Left lung (tissue), 10 donors: ENCODE measurements around the gene CAB39L. TPM values are rescaled to one million over a fixed set of nuclear protein-coding genes. Genes with fewer than 3 reads are reported as not detected.

Experiments
- ATAC-seq: fragments of 200-7000 bp; cut with Tn5 transposase; one replicate; pipeline ENCODE4 v1.9.1; 2020; ENCODE audit warnings: moderate library complexity
- DNase-seq, 4 donors: peaks; one replicate each; pipeline ENCODE4 v3.0.0-alpha.2; 2013 to 2020
- H3K27ac ChIP-seq, 2 donors: fragments of 200-600 bp; sonication (generic) in 1 of 2; one replicate each; pipeline versions ENCODE4 v1.5.0 to v1.8.0; 2020 to 2021
- H3K27me3 ChIP-seq, 2 donors: fragments of 200-600 bp; sonication (generic) in 1 of 2; one replicate each; pipeline versions ENCODE4 v1.5.0 to v1.8.0; 2020 to 2021
- H3K36me3 ChIP-seq, 2 donors: fragments of 200-600 bp; sonication (generic) in 1 of 2; one replicate each; pipeline versions ENCODE4 v1.5.0 to v1.8.0; 2020 to 2021
- H3K4me1 ChIP-seq, 2 donors: fragments of 200-600 bp; one replicate each; pipeline ENCODE4 v1.8.0; 2021
- H3K4me3 ChIP-seq, 2 donors: fragments of 200-600 bp; sonication (generic) in 1 of 2; one replicate each; pipeline versions ENCODE4 v1.5.0 to v1.8.0; 2020 to 2021; ENCODE audit warnings: mild to moderate bottlenecking in 1 of 2
- H3K9me3 ChIP-seq, 2 donors: fragments of 200-600 bp; sonication (generic) in 1 of 2; one replicate each; pipeline versions ENCODE4 v1.5.0 to v1.8.0; 2020 to 2021
- CTCF ChIP-seq, 2 donors: fragments of 200-600 bp; sonication (generic) in 1 of 2; IDR thresholded peaks; one replicate each; pipeline versions ENCODE4 v1.5.0 to v1.8.0; 2021; ENCODE audit warnings: antibody characterized with exemption in 2 of 2
- intact Hi-C, 2 donors: fragments of 100-400 bp; cut with DNase I; formaldehyde crosslinking; loops; one replicate each; pipeline versions ENCODE4 v1.11.2 to v1.14.2; 2022
- polyA plus RNA-seq, 6 donors: library from polyadenylated mRNA; unstranded; fragments of 120-200 nt; gene quantifications; one replicate each; pipeline ENCODE4 v1.2.1, GENCODE V29; 2013; ENCODE audit not compliant: insufficient read length in 6 of 6
- total RNA-seq, 2 donors: library from RNA; stranded (reverse); fragmentation: NEBNext Ultra II Directional; extraction: Animal tissue kit (Norgen Biotek cat#: 25700); gene quantifications; one replicate each; pipeline ENCODE4 v1.2.1, GENCODE V29; 2021
- donor health status: DM: no; HTN: yes; CAD: no.
- donor health status: DM: no; HTN: no; CAD: no.

Gene CAB39L
- total and polyA plus RNA-seq, 8 donors, result 8.6 to 12.8 (median 10.1) TPM

GRCh38 chr13:49323344-49323743 is 120.5 kb downstream of the CAB39L start:
- Histone ChIP-seq H3K4me3 (no peak overlapping the region), H3K4me1 (no peaks in the 10 kb centered on the region), H3K27me3 (no peaks in the 10 kb centered on the region), H3K9me3 (no peaks in the 10 kb centered on the region), H3K36me3 (no peaks in the 10 kb centered on the region), H3K27ac (no peak overlapping the region)
- no peak for TF ChIP-seq CTCF (IDR thresholded peaks at IDR 0.05)
- no peak for ATAC-seq
- no peak for DNase-seq
- intact Hi-C loops, result no loop called here

GRCh38 chr13:49322702-49323101 is 121.2 kb downstream of the CAB39L start:
- ATAC-seq, result no peak
- no peaks in the 10 kb centered on the region for H3K9me3 ChIP-seq
- no peaks in the 10 kb centered on the region for H3K27me3 ChIP-seq
- no peak for TF ChIP-seq CTCF (IDR thresholded peaks at IDR 0.05)
- intact Hi-C loops, result no loop called here
- H3K36me3 ChIP-seq, result no peaks in the 10 kb centered on the region
- no peak for DNase-seq
- no peak overlapping the region for H3K4me3 ChIP-seq
- H3K4me1 ChIP-seq, result no peaks in the 10 kb centered on the region
- no peak overlapping the region for H3K27ac ChIP-seq

- Histone ChIP-seq H3K27ac (no peak overlapping the region), H3K9me3 (no peaks in the 10 kb centered on the region), H3K4me3 (no peak overlapping the region), H3K4me1 (no peaks in the 10 kb centered on the region), H3K27me3 (no peaks in the 10 kb centered on the region), H3K36me3 (no peaks in the 10 kb centered on the region)
- no peak for DNase-seq
- intact Hi-C loops, result no loop called here
- ATAC-seq, result no peak
- no peak for TF ChIP-seq CTCF (IDR thresholded peaks at IDR 0.05)
These were observed 122.9 kb downstream of the CAB39L start for GRCh38 chr13:49320975-49321374.

GRCh38 chr13:49319951-49320350 is 123.9 kb downstream of the CAB39L start:
- no peak overlapping the region for H3K27ac ChIP-seq
- TF ChIP-seq CTCF (IDR thresholded peaks at IDR 0.05), result no peak
- H3K4me3 ChIP-seq, result no peak overlapping the region
- ATAC-seq (no peak), DNase-seq (no peak)
- H3K36me3 ChIP-seq, result no peaks in the 10 kb centered on the region
- H3K27me3 ChIP-seq, result no peaks in the 10 kb centered on the region
- H3K9me3 ChIP-seq, result no peaks in the 10 kb centered on the region
- intact Hi-C loops, result no loop called here
- H3K4me1 ChIP-seq, result peaks cover 0 to 1% of the 10 kb centered on the region in 2 donors

- H3K9me3 ChIP-seq, result no peaks in the 10 kb centered on the region
- DNase-seq (no peak), ATAC-seq (no peak)
- no peaks in the 10 kb centered on the region for H3K27me3 ChIP-seq
- intact Hi-C loops, result no loop called here
- no peak overlapping the region for H3K27ac ChIP-seq
- TF ChIP-seq CTCF (IDR thresholded peaks at IDR 0.05), result no peak
- H3K4me1 ChIP-seq, result peaks cover 0 to 5% of the 10 kb centered on the region in 2 donors
- no peaks in the 10 kb centered on the region for H3K36me3 ChIP-seq
- no peak overlapping the region for H3K4me3 ChIP-seq
These were observed 124.3 kb downstream of the CAB39L start for GRCh38 chr13:49319551-49319950.
